ENCODE measurements around the gene PPP1R13B. TPM values are rescaled to one million over a fixed set of nuclear protein-coding genes. Genes with fewer than 3 reads are reported as not detected.

PPP1R13B gene
- total and polyA plus RNA-seq, 2 experiments from 2014 or later: 9.4 to 20.2 TPM

DNA sequence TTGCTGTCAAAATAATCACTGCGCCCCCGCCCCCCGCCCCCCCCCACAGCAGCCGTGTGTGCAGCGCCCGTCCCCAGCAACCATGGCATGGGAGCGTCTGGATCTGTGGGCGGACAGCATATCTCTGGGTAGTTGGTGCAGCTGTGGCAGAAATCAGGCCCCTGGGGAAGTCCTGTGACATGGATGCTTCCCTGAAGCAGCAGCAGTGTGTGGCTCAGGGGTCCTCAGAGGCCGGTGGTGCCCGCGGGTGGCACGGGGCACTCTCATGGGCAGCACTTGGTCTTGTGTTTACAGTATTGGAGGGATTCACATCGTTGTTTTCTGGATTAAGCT, 151.3 kb downstream of the PPP1R13B start:
- H3K4me1 ChIP-seq (ENCODE audit: insufficient read depth): peaks cover 27% of the 10 kb centered on the region
- 81% methylated on average over 7 of the region's 13 CpGs for WGBS (ENCODE audit: low lambda C conversion rate, missing lambda C conversion rate)
- no peak overlapping the region for H3K4me3 ChIP-seq
- H3K79me2 ChIP-seq: peaks cover 7% of the 10 kb centered on the region
- H4K20me1 ChIP-seq (ENCODE audit: insufficient read depth, poor library complexity, severe bottlenecking): peaks cover 14% of the 10 kb centered on the region
- no peak overlapping the region for H3K4me2 ChIP-seq
- DNase-seq (ENCODE audit: low spot score): no peak
- H3K9me2 ChIP-seq (replicated peaks; ENCODE audit: insufficient read depth): no peaks in the 10 kb centered on the region
- no peaks in the 10 kb centered on the region for H3K27me3 ChIP-seq
- no peak overlapping the region for H2AFZ ChIP-seq
- TF ChIP-seq EZH2phosphoT487 (IDR thresholded peaks at IDR 0.05; ENCODE audit: low read depth, severe bottlenecking, unreplicated experiment) (no peak), EZH2 (IDR thresholded peaks at IDR 0.05; ENCODE audit: borderline replicate concordance) (no peak)
- TF ChIP-seq, protein P1, sequence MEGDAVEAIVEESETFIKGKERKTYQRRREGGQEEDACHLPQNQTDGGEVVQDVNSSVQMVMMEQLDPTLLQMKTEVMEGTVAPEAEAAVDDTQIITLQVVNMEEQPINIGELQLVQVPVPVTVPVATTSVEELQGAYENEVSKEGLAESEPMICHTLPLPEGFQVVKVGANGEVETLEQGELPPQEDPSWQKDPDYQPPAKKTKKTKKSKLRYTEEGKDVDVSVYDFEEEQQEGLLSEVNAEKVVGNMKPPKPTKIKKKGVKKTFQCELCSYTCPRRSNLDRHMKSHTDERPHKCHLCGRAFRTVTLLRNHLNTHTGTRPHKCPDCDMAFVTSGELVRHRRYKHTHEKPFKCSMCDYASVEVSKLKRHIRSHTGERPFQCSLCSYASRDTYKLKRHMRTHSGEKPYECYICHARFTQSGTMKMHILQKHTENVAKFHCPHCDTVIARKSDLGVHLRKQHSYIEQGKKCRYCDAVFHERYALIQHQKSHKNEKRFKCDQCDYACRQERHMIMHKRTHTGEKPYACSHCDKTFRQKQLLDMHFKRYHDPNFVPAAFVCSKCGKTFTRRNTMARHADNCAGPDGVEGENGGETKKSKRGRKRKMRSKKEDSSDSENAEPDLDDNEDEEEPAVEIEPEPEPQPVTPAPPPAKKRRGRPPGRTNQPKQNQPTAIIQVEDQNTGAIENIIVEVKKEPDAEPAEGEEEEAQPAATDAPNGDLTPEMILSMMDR (IDR thresholded peaks at IDR 0.05; ENCODE audit: poor library complexity): no peak
- H3K36me3 ChIP-seq (replicated peaks; ENCODE audit: insufficient read depth, low read depth): no peaks in the 10 kb centered on the region
- H3K27ac ChIP-seq: peak overlapping the region; percentile 51
- H3K9me3 ChIP-seq (ENCODE audit: low read depth): no peaks in the 10 kb centered on the region

DNA sequence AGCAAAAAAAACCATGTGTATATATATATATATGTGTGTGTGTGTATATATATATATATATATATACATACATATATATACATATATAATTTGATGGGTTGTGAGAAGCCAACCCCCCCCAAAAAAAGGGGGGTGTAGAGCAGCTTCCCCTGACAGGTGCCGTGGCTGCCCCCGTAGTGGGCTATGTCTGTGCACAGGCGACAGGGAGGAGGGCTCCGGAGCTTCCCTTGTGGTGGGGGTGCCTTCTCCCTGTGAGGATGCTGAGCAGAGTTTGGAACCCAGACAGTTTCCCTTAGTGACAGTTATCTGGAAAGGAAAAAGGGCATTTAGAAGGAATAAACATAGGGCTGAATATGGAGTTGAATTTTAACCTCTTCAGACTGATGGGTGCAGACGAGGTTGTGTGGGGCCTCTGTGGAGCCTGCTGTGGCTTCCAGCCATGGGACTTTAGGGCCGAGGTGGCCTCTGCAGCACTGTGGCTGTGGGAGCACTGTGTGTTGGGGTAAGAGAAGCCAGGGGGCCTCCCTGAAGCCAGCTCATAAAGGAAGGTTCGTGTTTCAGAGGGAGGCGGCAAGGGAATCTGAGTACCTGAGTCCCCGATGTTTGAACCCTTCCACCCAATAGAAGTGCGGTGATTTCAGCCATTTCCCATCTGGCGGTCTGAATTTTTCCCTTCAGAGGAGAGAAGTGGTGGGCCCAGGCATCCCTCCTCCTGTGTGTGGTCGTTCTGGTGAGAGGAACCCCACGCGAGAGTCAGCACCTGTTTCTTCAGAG, 151.9 kb downstream of the PPP1R13B start:
- Histone ChIP-seq H3K27me3 (no peaks in the 10 kb centered on the region), H3K4me3 (no peak overlapping the region), H4K20me1 (ENCODE audit: insufficient read depth, poor library complexity, severe bottlenecking) (peaks cover 14% of the 10 kb centered on the region), H3K9me3 (ENCODE audit: low read depth) (no peaks in the 10 kb centered on the region), H3K27ac (peak overlapping the region; percentile 37), H3K4me2 (no peak overlapping the region), H2AFZ (no peak overlapping the region), H3K36me3 (replicated peaks; ENCODE audit: insufficient read depth, low read depth) (no peaks in the 10 kb centered on the region), H3K79me2 (peaks cover 7% of the 10 kb centered on the region), H3K9me2 (replicated peaks; ENCODE audit: insufficient read depth) (no peaks in the 10 kb centered on the region), H3K4me1 (ENCODE audit: insufficient read depth) (peaks cover 27% of the 10 kb centered on the region)
- TF ChIP-seq EZH2phosphoT487 (IDR thresholded peaks at IDR 0.05; ENCODE audit: low read depth, severe bottlenecking, unreplicated experiment) (no peak), EZH2 (IDR thresholded peaks at IDR 0.05; ENCODE audit: borderline replicate concordance) (no peak)
- TF ChIP-seq, protein P1 (IDR thresholded peaks at IDR 0.05; ENCODE audit: poor library complexity): no peak
- WGBS (ENCODE audit: low lambda C conversion rate, missing lambda C conversion rate): 70% methylated on average over 14 of the region's 14 CpGs
- no peak for DNase-seq (ENCODE audit: low spot score)

DNA sequence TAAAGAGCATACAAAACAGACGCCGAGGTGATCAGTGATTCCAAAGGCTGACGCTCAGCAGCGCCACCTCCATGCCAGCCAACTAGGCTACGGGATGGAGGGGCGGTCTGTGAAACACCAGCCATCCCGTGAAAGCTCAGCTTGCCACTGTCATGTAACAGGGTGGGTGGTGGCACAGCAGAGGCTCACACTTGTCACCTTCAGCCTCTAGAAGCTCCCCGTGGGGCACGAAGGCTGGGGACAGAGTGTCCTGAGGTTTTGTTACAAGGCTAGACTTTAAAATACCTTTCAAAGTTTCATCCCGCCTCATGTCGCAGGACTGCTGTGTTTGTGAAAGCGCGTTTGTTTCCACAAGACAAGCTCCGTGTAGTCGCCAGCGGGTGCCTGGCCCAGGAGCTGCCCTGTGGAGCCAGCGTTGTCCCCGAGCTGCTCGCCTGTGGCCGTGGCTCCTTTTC, 152.8 kb downstream of the PPP1R13B start:
- no peak overlapping the region for H3K27ac ChIP-seq
- TF ChIP-seq EZH2phosphoT487 (IDR thresholded peaks at IDR 0.05; ENCODE audit: low read depth, severe bottlenecking, unreplicated experiment) (no peak), EZH2 (IDR thresholded peaks at IDR 0.05; ENCODE audit: borderline replicate concordance) (no peak)
- TF ChIP-seq, protein P1 (IDR thresholded peaks at IDR 0.05; ENCODE audit: poor library complexity): no peak
- DNase-seq (ENCODE audit: low spot score): no peak
- H4K20me1 ChIP-seq (ENCODE audit: insufficient read depth, poor library complexity, severe bottlenecking): peaks cover 14% of the 10 kb centered on the region
- no peak overlapping the region for H3K4me2 ChIP-seq
- H3K4me3 ChIP-seq: no peak overlapping the region
- H3K9me3 ChIP-seq (ENCODE audit: low read depth): no peaks in the 10 kb centered on the region
- 92% methylated on average over 20 of the region's 20 CpGs for WGBS (ENCODE audit: low lambda C conversion rate, missing lambda C conversion rate)
- H3K27me3 ChIP-seq: no peaks in the 10 kb centered on the region
- H3K4me1 ChIP-seq (ENCODE audit: insufficient read depth): peaks cover 27% of the 10 kb centered on the region
- H2AFZ ChIP-seq: no peak overlapping the region
- peaks cover 7% of the 10 kb centered on the region for H3K79me2 ChIP-seq
- H3K36me3 ChIP-seq (replicated peaks; ENCODE audit: insufficient read depth, low read depth): no peaks in the 10 kb centered on the region
- no peaks in the 10 kb centered on the region for H3K9me2 ChIP-seq (replicated peaks; ENCODE audit: insufficient read depth)
